PC-3 (cell line): Measurements from ENCODE around the gene HEXD. TPM values are rescaled to one million over a fixed set of nuclear protein-coding genes. Genes with fewer than 3 reads are reported as not detected.

Experiments
- ATAC-seq: fragments of 200-7000 bp; cut with Tn5 transposase; 2 replicates; pipeline ENCODE4 v1.9.1; 2020; ENCODE audit warnings: mild to moderate bottlenecking, moderate library complexity
- BruUV-seq: library from RNA; stranded (reverse); fragments of 400-500 nt; replicated peaks from 2 replicates; lab custom pipeline; 2021; lab: Mats Ljungman, UMichigan
- CTCF ChIA-PET: fragments of 300-600 bp; sonication (Branson Sonifier 250); formaldehyde crosslinking; loops from one replicate; lab custom pipeline; 2022; ENCODE audit warnings: antibody characterized with exemption; lab: Charles Lee
- POLR2A ChIA-PET: fragments of 300-600 bp; sonication (Branson Sonifier 250); formaldehyde crosslinking; loops from one replicate; lab custom pipeline; 2022; ENCODE audit warnings: antibody characterized with exemption; ENCODE audit not compliant: unreplicated experiment; lab: Charles Lee
- DNase-seq: peaks from one replicate; pipeline ENCODE4 v3.0.0-alpha.2; 2015
- H2AFZ ChIP-seq: fragments of 300-600 bp; sonication (generic); 2 replicates; pipeline ENCODE4 v1.6.0; 2016; ENCODE audit warnings: antibody characterized with exemption, low read length
- H3F3A ChIP-seq: fragments of 300-600 bp; sonication (generic); one replicate; pipeline ENCODE4 v1.6.0; 2017; ENCODE audit warnings: antibody characterized with exemption, low read length, control low read depth, mild to moderate bottlenecking; ENCODE audit not compliant: unreplicated experiment
- H3K27ac ChIP-seq: fragments of 300-600 bp; sonication (generic); 2 replicates; pipeline ENCODE4 v1.5.1; 2016; ENCODE audit warnings: mild to moderate bottlenecking, low read length
- H3K27me3 ChIP-seq: fragments of 300-600 bp; sonication (generic); 2 replicates; pipeline ENCODE4 v1.6.1; 2016; ENCODE audit warnings: low read length, mixed read lengths
- H3K36me3 ChIP-seq: fragments of 300-600 bp; sonication (generic); 2 replicates; pipeline ENCODE4 v1.6.1; 2016; ENCODE audit warnings: low read depth, mixed run types, low read length, mixed read lengths
- H3K4me1 ChIP-seq: fragments of 300-600 bp; sonication (generic); 2 replicates; pipeline ENCODE4 v1.5.1; 2016; ENCODE audit warnings: low read length; ENCODE audit not compliant: insufficient read depth
- H3K4me2 ChIP-seq: fragments of 300-600 bp; sonication (generic); 2 replicates; pipeline ENCODE4 v1.6.0; 2016; ENCODE audit warnings: low read length
- H3K4me3 ChIP-seq: fragments of 300-600 bp; sonication (generic); 2 replicates; pipeline ENCODE4 v1.5.1; 2016; ENCODE audit warnings: mild to moderate bottlenecking, low read length, mixed read lengths
- H3K79me2 ChIP-seq: fragments of 300-600 bp; sonication (generic); 2 replicates; pipeline ENCODE4 v1.6.1; 2017; ENCODE audit warnings: low read length, mixed read lengths
- H3K9ac ChIP-seq: fragments of 300-600 bp; sonication (generic); 2 replicates; pipeline ENCODE4 v1.6.0; 2016; ENCODE audit warnings: mild to moderate bottlenecking, low read length
- H3K9me2 ChIP-seq: fragments of 300-600 bp; sonication (generic); replicated peaks from 2 replicates; pipeline ENCODE4 v1.6.1; 2016; ENCODE audit warnings: mixed run types, low read length, mixed read lengths
- H3K9me3 ChIP-seq: fragments of 300-600 bp; sonication (generic); 2 replicates; pipeline ENCODE4 v1.6.1; 2016; ENCODE audit warnings: low read length, mixed read lengths
- H4K20me1 ChIP-seq: fragments of 300-600 bp; sonication (generic); 2 replicates; pipeline ENCODE4 v1.6.1; 2016; ENCODE audit warnings: low read length, mixed read lengths
- CTCF ChIP-seq: fragments of 300-600 bp; sonication (generic); conservative IDR thresholded peaks from 2 replicates; pipeline ENCODE4 v1.5.1; 2017; ENCODE audit warnings: antibody characterized with exemption, low read depth, mild to moderate bottlenecking, low read length
- EZH2 ChIP-seq: fragments of 300-600 bp; sonication (generic); IDR thresholded peaks from one replicate; pipeline ENCODE4 v1.6.1; 2017; ENCODE audit warnings: antibody characterized with exemption, mild to moderate bottlenecking, low read length; ENCODE audit not compliant: unreplicated experiment
- EZH2phosphoT487 ChIP-seq: fragments of 300-600 bp; sonication (generic); IDR thresholded peaks from 2 replicates; pipeline ENCODE4 v1.6.1; 2018; ENCODE audit warnings: mild to moderate bottlenecking, antibody characterized with exemption, low read length, borderline replicate concordance
- intact Hi-C: fragments of 100-400 bp; cut with micrococcal nuclease; formaldehyde crosslinking; loops from 2 replicates; pipeline ENCODE4 v1.9.0; 2023
- total RNA-seq: library from RNA; depleted of rRNA; stranded (reverse); fragments of >200 nt; gene quantifications from 2 replicates; pipeline ENCODE4 v1.2.3, GENCODE V29; 2014

Gene HEXD
- total RNA-seq, 1 experiment from 2014 or later, result 12.7 TPM

GRCh38 chr17:82390015-82390859, 27.9 kb upstream of the HEXD start:
- H3K9ac ChIP-seq, result no peak overlapping the region
- H3F3A ChIP-seq, result no peaks in the 10 kb centered on the region
- DNase-seq (no peak), ATAC-seq (no peak)
- H4K20me1 ChIP-seq, result no peaks in the 10 kb centered on the region
- ChIA-PET POLR2A (no interaction called here), CTCF (no interaction called here)
- no TSS peak for BruUV-seq
- no peaks in the 10 kb centered on the region for H3K9me3 ChIP-seq
- H3K27ac ChIP-seq, result no peak overlapping the region
- peaks cover 3% of the 10 kb centered on the region; the same call in 1 of the 2 replicates for H3K4me1 ChIP-seq
- H3K27me3 ChIP-seq, result no peaks in the 10 kb centered on the region
- TF ChIP-seq EZH2phosphoT487 (no peak), EZH2 (no peak), CTCF (no peak)
- no peak overlapping the region for H3K4me2 ChIP-seq
- H3K36me3 ChIP-seq, result no peaks in the 10 kb centered on the region; the same call in 1 of the 2 replicates
- intact Hi-C loops, result no loop called here
- H3K9me2 ChIP-seq, result no peaks in the 10 kb centered on the region
- no peak overlapping the region for H3K4me3 ChIP-seq
- no peaks in the 10 kb centered on the region for H3K79me2 ChIP-seq
- H2AFZ ChIP-seq, result no peak overlapping the region

DNA sequence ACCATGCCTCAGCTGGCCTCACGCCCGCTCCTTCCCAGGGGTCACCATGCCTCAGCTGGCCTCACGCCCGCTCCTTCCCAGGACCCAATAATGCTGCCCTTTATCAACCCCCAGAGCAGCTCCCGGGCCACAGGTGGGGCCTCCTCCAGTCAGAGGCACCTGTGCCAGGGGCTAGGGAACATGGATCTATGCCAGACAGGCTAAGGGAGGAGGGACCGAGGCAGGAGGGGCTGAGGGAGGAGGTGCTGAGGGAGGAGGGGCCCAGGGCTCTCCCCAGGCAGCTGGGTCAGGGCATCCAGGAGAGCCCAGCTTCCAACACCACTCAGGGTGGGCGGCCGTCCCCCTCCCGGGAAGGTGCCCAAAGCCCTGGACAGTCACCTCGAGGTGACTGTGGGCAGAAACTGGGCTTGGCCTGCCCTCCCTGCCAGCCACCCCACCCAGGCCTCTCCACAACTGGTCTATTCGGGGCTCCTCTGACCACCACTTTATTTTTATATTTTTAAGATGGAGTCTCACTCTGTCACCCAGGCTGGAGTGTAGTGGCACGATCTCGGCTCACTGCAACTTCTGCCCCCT, 27.2 kb upstream of the HEXD start:
- no peaks in the 10 kb centered on the region for H3K79me2 ChIP-seq
- no peak overlapping the region for H3K9ac ChIP-seq
- no peaks in the 10 kb centered on the region; the same call in 1 of the 2 replicates for H3K36me3 ChIP-seq
- no peaks in the 10 kb centered on the region for H3K27me3 ChIP-seq
- TSS peak; percentile 17 for BruUV-seq
- DNase-seq (no peak), ATAC-seq (no peak)
- ChIA-PET CTCF (no interaction called here), POLR2A (no interaction called here)
- intact Hi-C loops, result no loop called here
- no peaks in the 10 kb centered on the region for H4K20me1 ChIP-seq
- no peak overlapping the region for H3K4me3 ChIP-seq
- H3K4me1 ChIP-seq, result peaks cover 2% of the 10 kb centered on the region; the same call in 1 of the 2 replicates
- H2AFZ ChIP-seq, result no peak overlapping the region
- H3K9me3 ChIP-seq, result no peaks in the 10 kb centered on the region
- no peak overlapping the region for H3K27ac ChIP-seq
- H3F3A ChIP-seq, result no peaks in the 10 kb centered on the region
- H3K4me2 ChIP-seq, result no peak overlapping the region
- TF ChIP-seq EZH2phosphoT487, result no peak
- no peak for TF ChIP-seq CTCF
- no peak for TF ChIP-seq EZH2
- H3K9me2 ChIP-seq, result no peaks in the 10 kb centered on the region
